ENCODE data around the gene GFRA4.

GFRA4 gene

DNA sequence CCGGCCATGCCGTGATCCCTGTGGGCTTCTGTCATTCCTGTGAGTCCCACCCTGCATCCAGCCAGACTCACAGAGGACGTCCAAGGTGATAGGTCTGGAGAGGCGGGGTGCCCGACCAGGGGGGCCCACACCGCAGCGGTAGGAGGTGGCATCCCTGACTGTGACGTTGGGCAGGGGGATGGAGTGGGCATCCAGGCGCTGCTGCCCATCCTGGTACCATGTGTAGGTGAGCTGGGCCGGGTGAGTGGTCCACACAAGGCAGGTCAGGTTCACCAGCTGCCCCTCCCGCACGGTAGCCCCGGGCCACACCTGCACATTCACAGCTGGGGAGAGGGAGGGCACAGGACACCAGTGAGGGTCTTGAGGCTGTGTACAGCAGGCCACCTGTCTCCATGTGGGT is 30.2 kb upstream of the GFRA4 start:
- no peak for DNase-seq (ENCODE audit: low read depth)

DNA sequence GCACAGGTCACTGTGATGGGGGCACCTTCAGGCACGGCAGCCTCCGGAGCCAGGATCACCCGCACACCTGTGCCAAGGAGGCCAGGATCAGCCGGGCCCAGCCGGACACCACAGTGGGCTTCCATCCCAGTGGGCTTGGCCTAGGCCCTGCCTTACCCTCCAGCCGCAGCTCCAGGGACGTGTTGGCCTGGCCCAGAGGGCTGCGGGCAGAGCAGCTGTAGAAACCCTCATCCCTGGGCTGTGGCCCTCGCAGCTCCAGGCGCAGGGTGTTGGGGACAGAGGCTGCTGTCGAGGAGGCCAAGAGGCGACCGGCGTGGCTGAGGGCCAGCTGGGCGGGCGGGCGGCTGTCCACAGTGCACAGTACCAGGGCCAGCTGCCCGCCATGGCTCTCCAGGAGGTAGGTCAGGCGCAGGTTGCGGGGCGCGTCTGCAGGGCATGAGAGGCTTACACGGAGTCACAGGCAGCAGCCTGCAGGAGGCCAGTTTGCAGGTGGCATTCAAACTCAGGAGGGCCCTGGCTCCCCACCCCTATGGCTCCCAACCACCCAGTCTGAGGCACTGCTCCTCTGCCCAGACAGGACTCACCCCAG is 29.6 kb upstream of the GFRA4 start:
- DNase-seq (ENCODE audit: low read depth) = no peak

DNA sequence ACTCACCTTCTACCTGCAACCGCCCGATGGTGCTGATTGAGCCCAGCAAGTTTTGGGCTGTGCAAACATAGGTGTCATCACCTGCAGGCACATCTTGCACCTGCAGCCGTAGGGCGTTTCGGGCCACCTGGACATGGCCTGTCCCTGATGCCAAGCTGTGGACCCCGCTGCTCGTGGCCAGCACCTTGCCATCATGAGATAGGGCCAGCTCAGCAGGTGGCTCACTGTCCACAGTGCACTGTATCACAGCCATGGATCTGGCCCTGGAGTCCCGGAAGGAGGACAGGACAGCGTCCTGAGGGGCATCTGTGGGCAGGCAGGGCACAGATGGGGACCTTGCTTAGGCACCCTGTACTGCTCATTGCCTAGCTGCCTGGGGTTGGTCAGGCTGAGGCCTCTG is 28.7 kb upstream of the GFRA4 start:
- DNase-seq (ENCODE audit: low read depth) = no peak

DNA sequence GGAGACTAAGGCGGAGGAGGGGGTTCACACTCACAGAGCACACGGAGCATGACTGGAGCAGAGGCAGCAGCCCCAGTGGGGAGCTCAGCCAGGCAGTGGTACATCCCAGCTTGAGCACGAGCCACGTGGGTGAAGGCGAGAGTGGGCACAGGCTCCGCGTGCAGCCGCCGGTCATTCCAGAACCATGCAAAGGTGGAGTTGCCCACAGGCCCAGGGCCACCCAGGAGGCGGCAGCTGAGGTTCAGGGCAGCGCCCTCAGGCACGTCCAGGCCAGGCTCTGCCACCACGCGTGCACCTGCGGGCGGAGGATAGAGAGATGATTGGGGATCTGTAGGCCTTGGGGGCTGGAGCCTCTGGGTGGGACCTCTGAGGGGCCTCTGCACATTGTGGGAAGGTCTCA is 28.1 kb upstream of the GFRA4 start:
- DNase-seq (ENCODE audit: low read depth) = no peak

DNA sequence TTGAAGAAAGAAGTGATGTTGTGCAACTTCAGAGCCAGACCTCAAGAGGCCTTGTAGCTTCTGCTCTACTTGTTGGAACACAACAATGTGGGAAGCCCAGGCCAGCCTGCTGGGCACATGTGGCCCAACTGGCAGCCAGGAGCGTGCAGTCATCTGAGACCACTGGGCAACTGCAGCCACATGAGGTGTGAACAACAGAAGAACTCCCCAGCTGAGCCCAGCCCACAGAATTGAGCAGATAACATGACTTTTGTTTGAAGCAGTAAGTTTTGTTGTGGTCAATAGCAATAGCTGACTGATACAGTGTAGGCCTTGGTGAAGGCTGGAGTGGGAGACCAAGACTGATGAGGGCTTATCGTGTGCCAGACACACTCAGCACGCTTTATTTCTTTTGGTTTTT is 27.2 kb upstream of the GFRA4 start:
- no peak for DNase-seq (ENCODE audit: low read depth)

DNA sequence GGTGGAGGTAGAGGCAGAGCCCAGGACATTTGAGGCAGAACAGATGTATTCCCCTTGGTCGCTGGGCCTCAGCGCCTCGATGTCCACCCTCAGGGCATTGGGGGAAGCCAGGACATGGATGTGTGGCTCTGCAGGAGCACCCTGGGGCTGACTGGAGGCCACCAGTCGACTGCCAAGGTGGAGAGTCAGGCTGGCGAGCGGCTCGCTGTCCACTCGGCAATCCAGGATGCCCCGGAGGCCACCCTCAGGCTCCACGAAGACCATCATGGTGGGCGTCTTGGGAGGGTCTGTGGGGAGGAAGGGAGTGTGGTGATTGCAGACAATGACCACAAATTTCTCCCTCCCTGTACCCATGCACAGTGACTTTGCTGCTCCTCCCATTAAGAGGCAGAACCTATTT is 26.8 kb upstream of the GFRA4 start:
- DNase-seq (ENCODE audit: low read depth) = no peak

DNA sequence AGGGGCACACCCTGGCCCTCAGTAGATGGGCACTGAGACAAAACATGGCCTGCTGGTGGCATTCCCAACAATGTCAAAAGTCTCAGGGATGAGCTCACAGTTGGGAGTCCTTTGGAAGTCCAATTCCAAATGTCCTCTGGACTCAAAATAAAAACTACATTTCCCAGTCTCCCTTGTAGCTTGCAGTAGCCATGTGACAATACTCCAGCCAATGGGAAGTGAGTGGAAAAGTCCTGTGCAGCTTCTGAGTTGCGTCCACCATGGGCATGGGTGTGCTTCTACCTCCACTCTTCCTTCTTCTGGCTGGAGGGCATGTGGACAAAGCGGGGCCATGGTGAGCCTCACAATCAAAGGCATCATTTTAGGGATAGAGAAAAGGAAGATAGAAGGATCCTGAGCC is 24.5 kb upstream of the GFRA4 start:
- DNase-seq (ENCODE audit: low read depth) = peak; percentile 65

DNA sequence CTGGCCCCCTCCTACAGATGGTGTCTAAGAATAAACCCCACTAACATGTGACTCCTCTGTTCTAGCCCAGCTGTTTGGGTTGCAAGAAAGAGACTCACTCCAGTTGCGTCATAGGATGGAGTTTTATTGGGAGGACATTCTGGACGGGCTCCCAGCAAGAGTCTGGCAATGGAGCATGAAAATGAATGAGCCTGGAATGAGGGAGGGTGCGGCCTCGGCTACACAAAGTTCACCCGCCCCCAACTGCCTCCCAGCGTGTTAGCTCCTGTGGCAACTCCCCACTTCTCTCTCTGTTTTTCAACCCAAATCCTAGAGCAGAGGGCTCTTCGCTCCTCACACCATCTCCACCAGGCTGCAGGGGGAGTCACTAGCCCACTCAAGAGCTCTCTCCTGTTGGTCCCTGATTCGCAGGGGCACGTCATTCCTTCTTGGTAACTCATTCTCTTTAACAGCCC is 23.7 kb upstream of the GFRA4 start:
- DNase-seq (ENCODE audit: low read depth) = peak; percentile 90

DNA sequence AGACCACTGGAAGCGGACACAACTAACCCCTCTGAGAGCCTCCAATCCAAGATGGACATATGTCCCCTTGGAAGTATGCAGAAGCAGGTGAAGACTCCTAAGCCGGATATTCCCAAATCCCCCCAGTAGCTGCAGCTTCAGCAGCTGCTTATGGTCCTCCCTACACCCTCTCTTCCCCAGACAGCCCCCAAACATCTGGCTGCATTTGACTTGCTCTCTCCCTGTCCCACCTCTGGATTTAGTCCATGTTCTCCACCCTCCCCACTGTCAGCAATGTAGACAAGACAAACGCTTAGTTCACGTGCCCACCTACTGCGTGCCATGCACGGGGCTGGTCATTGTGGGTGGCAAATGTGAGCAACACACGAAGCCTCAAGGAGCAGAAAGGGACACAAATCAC is 23.2 kb upstream of the GFRA4 start:
- DNase-seq (ENCODE audit: low read depth) = no peak

DNA sequence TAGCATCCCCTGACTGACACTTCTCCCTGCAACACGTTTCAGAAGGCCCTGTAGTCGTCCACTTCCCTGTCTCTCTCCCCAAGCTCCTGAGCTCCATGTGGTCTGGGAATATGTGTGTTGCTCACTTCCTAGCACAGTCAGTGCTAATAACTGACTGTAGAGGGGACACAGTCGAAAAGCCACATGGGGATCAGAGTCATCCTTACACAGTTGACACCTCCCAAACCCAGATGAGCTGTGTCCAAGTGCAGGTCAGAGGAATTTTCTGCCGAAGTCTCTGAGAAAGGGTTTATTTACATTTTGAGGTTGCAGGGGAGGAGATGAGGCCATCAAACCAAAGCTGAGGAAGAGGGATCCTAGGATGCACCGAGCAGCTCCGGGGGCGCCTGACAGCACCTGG is 22.1 kb upstream of the GFRA4 start:
- no peak for DNase-seq (ENCODE audit: low read depth)

DNA sequence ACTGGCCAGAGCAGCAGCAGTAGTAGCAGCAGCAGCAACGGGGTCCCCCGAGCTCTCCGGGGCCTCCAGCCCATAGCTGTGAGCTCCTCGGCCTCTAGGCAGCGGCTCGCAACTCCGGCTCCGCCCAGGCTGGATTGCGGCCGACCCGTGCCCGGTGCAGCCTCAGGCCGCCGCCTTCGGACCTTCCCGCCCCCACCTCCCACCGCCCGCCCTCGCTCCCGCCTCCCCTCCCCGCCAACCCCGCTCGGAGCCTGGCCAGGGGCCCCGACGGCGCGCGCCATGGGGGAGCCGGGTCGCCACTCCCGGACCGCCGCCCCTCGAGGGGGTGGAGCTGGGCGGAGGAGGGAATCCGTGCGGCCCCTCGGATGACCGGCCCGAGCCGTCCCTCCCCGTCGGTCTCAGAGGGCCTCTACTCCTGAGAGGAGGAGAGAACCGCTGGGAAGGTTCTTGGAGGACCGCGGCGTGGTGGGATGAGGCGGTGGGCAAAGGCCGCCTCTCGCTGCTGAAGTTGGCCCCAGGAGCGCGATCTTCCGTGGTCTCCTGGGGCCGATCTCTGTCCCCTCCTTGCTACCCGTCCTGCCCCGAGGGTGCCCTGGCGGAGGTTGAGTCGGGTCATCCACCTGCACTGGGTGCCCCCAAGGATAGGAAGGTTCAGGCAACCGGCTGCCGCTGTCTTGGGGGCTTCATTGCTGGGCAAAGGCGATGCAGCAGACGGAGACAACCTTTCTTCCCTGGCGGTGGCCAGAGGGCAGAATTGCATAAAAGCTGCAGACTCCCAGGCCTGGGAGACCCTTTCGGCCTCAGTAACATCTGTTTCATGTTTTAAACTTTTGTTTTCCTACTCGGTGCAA is 19.0 kb upstream of the GFRA4 start, which contains the start of gene ADAM33:
TSS of gene ADAM33 (minus strand) at position 80 of the 851 bp plus-strand sequence. CDS start at position 74, 6 bp downstream.
- DNase-seq (ENCODE audit: low read depth) = peak; percentile 61

DNA sequence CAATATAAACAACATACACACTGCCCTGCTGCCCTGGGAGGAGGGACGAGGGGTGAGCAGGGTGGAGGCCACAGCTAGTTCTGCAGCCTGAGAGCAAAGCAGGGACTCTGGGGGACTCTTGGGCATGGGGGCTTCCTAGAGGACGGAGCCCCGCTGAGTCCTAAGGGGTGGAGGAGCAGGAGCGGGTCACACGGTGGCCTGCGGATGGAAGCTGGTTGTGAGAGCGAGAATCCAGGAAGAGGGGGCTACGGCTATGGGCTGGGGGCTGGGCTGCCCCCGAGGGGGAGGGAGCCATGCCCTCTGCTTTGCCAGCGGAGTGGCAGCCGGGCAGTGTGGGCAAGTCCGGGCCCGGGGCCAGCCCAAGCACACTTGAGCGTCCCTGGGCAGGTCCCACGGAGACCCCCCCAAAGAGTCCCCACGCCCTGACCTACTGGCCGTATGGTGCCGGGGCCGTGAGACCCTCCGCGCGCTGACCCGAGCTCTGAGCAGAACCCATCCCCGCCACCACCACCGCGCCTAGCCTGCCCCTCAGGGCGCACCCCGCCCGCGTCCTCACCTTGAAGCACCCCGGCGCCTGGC is 18.2 kb upstream of the GFRA4 start:
- DNase-seq (ENCODE audit: low read depth) = no peak

DNA sequence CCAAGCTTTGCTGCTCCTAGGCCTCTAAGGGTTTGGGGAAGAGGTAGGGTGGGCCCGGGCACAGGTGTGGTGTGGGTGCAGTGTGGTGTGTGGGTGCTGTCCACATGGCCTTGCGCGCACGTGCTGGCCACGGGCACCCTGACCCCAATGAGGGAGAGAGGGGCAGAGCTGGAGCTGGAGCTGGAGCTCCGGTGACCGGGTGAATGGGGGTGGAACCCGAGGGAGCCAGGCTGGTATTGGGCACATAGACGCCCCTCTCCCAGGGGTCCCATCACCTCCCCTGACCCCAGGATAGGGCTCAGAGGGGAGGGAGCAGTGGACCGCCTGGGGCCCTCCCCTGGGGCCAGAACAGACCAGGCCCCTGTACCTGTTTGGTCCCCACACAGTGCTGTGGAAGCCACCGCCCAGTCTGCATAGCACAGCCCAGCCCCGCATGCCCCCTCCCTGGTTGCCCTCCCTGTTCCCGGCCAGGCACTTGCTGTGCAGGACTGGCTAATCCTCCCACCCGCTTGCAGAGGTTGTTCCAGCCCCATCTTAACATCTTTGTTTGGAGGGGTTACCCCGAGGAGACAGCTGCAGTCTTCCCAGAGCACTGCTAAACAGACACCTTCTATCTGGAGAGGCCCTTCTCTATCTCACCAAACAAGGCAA is 17.6 kb upstream of the GFRA4 start:
- DNase-seq (ENCODE audit: low read depth) = no peak

DNA sequence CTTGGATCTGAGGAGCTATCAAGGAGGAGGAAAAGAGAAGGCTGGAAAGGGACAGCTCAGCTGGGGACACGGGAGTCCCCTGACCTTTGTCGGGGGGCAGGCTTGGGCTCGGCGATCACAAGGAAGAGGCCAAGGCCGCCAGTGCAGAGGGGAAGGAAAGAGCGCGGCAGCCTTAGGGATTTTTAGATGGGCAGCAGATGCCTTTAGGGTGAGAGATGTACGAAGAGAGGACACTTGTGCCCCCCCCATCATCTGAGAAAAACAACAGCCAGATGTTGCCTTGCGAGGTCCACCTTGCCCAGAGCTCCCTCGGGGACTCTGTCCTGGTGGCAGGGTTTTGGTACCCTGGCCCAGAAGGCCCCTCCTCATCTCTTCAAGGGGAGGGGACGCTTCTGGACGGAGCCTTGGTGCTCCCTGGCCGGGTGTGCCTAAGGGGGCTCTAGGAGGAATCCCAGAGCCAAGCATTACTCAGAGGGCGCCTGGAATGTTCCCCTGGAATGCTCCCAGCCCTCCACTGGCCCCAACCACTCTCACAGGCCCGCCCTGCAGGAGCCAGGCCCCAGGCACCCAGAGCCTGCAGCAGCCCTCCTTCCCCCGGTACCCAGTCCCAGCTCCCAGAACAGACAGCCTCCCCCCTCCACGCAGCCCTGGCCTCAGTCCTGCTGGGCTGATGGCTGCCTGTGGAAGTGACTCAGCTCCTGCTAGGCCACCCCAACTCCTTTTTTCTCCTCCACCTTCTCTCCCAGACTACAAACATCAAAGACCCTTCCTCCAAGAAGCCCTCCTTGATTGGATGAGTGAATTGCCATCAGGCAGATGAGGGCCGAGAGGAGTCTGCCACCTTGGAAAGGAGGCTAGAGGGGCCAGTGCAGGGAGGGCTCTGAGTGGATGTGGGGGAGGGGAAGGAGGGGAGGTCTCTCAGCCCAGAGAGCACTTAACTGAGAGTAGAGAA is 16.8 kb upstream of the GFRA4 start:
- DNase-seq (ENCODE audit: low read depth) = peak; percentile 73

DNA sequence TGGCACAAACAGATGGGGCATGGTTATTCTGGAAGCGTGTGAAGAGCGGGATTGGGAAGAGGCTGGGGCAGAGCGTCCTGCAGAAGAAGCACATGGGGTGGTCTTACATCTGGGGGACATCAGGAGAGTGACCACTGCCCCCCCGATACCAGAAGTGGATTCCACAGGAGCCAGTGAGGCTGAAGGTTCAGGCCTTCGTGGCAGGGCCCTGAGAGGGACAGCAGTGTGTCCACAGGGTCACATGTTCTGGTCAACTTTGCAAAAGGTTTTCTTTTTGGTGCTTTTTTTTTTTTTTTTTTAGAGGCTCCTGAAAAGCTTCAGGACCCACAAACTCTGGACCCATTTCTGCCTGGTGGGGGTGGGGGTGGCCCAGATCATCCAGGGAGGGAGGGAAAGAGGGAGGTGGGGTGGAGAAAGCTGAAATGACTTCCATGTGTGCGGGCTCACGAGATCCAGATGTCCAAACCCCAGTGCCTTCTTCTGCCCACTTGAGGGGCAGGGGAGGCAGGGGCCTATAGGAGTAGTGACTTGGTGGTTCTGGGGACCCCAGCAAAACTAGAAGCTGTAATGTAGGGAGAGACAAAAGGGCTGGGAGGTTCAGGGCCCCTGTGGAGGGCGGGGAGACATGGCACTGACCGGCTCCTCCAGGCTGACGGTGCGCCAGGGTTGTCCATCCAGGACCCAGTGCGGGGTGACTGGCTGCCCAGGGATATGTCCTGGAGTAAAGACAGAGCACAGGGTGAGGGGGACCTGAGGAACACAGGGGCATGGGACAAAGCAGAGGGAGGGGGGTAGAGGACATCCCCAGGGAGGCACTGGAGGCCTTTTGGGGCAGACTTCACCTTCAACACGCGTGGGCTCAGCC is 15.9 kb upstream of the GFRA4 start:
- no peak for DNase-seq (ENCODE audit: low read depth)

DNA sequence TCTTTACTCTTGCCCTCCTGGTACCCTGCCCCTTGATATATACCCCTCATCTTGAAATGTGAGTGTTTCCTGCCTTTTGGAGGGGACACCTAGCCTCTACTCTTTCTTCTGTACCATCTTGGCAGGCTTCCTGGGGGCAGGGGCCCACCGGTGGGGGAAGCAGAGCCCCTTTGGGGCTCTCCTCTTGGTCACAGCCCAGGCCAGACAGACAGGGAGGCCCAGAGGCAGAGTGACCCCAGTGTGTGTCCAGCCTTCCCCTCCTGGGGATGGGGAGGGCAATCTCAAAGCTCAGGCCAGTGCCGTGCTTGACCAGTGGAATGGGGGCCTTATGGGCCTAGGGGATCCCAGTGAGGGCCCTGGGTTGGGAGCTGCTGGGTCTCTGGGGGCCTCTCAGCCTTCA is 15.0 kb upstream of the GFRA4 start:
- no peak for DNase-seq (ENCODE audit: low read depth)

DNA sequence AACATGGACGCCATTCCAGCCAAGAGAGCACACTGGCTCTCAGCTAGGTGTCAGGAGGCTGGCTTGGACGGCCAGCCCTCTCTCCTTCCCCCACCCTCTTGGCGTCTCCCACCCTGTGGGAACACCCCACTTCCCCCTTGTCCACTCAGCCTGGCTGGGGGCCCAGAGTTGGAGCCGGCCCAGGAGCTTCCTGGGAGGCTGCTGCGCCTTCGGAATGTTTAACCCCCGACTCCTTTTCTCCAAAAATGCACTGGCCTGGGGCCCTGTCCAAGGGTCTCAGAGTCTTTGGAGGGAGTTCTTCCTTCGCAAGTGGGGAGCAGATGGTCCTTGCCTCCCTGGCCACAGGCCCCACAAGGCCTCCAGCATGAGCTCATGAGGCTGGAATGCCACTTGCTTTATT is 14.5 kb upstream of the GFRA4 start:
- DNase-seq (ENCODE audit: low read depth) = peak; percentile 57

DNA sequence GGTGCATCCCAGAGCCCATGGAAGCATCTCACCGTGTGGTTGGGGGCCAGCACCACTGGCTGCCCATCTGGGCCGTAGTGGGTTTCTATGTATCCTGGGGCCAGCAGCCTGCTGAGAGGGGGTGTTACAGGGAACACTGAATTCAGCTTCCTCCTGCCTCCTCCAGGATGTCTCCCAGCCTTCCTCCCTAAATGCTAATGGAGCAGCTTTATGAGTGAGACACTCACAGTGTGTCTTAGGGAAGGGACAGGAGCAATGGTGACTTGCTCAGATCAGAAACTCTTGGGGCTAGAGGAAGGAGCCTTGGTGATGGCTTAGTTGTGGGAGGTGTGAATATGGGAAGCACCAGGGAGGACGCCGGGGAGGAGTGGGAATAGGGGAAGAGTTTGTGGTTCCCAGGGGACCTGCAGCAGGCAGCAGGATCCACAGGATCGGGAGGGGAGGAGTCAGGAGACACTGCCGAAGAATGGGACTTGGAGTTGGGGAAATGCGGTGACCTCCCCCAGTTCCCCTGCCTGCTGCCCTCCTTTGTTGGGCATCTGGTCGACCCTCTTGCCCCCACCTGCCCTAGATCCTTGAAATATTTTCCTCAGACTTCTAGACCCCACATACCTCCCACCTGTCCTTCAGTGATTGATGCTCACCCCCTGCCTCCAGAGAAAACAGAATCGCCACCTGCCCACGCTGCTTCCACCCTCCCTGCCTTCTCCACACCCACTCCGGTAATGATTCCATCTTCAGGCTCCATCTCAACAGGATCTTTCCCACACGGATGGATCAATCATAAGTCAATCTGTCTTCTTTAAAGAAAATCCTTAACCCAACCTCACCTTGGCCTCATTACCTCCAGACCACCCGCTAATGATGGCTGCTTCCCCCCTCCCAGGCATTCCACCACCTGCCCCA is 12.0 kb upstream of the GFRA4 start:
- no peak for DNase-seq (ENCODE audit: low read depth)

DNA sequence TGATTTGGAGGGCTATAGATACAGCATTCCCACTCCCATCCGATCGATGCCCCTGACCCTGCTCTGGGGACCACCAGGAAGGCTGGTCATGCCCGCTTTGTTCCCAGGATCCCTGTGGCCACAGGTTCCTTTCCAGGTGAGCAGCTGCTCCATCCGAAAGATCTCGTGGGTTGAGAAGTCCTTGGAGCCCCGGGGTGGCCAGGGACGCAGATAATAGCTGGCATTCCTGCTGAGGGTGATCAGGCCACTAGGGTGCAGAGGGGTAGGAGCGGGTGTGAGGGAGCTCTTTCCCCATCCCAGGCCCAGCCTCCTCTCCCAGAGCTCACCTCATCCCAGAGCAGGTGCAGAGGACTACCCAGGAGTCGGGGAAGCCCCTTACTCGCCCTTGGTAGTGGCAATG is 11.2 kb upstream of the GFRA4 start:
- no peak for DNase-seq (ENCODE audit: low read depth)
